ENCODE results near the gene FAM216A.

DNA sequence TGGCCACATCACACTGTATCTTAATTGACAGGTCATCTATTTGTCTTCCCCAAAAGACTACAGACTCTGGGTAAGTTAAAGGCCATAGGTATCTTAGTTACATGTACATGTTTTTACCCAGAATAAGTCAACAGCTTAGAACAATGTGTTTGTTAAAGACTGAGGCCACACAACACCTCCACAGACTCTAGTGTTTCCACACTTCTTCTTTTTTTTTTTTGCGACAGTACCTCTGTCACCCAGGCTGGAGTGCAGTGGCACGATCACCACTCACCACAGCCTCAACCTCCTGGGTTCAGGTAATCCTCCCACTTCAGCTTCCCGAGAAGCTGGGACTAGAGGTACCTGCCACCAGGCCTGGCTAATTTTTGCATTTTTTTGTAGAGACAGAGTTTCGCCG is 1.9 kb upstream of the FAM216A start:
- TF ChIP-seq, protein P1, sequence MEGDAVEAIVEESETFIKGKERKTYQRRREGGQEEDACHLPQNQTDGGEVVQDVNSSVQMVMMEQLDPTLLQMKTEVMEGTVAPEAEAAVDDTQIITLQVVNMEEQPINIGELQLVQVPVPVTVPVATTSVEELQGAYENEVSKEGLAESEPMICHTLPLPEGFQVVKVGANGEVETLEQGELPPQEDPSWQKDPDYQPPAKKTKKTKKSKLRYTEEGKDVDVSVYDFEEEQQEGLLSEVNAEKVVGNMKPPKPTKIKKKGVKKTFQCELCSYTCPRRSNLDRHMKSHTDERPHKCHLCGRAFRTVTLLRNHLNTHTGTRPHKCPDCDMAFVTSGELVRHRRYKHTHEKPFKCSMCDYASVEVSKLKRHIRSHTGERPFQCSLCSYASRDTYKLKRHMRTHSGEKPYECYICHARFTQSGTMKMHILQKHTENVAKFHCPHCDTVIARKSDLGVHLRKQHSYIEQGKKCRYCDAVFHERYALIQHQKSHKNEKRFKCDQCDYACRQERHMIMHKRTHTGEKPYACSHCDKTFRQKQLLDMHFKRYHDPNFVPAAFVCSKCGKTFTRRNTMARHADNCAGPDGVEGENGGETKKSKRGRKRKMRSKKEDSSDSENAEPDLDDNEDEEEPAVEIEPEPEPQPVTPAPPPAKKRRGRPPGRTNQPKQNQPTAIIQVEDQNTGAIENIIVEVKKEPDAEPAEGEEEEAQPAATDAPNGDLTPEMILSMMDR (IDR thresholded peaks at IDR 0.05) = no peak
- TF ChIP-seq POLR2AphosphoS5 (IDR thresholded peaks at IDR 0.05; ENCODE audit: insufficient read depth in 1 of 2, low read depth in 1 of 2) = no peak
- no peak for TF ChIP-seq POLR2A (IDR thresholded peaks at IDR 0.05)

All from vagina (tissue), 2 donors.